IPS-NIHi11 (cell line): ENCODE measurements around the gene VDAC1.

Source experiments
- DNase-seq: peaks from one replicate; pipeline ENCODE4 v3.0.0; 2012; ENCODE audit warnings: mixed read lengths, low spot score

Gene VDAC1

DNA sequence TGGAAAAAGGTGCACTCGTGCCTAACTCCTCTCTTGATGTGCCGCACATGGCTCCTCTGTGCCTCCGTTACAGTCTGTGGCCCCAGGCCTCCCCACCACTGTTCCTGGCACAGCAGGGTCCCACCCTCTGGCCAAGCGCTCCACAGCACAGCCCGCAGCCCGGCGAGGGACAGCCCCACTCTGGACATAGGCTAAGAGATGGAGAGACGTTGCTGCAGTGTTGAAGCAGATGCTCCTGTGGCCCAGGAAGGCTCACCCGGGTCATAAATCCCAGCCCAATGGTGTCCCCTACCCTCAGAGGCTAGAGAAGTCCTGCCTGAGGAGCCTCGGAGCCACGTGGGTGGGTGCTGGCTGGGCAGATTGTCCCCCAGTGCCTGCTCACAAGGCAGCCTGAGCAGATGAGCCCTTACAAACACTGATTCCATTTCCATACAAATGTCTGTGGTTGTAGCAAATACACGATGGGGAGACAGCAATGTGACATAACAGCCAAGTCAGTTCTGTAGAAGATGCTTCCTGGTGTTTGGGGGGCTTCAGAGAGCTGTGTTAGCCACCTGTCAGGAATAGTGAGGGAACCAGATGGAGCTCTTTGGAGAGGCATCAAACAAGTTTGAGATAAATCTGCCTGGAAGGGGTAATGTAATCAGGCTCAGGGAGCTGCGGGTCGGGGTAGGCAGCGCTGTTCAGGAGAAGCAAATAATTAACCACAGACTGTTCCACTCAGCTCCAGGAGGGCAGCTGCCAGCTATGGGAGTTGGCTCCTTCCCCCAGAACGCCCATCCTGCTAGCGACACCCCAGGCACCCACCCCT, 78.1 kb downstream of the VDAC1 start:
- DNase-seq = no peak

DNA sequence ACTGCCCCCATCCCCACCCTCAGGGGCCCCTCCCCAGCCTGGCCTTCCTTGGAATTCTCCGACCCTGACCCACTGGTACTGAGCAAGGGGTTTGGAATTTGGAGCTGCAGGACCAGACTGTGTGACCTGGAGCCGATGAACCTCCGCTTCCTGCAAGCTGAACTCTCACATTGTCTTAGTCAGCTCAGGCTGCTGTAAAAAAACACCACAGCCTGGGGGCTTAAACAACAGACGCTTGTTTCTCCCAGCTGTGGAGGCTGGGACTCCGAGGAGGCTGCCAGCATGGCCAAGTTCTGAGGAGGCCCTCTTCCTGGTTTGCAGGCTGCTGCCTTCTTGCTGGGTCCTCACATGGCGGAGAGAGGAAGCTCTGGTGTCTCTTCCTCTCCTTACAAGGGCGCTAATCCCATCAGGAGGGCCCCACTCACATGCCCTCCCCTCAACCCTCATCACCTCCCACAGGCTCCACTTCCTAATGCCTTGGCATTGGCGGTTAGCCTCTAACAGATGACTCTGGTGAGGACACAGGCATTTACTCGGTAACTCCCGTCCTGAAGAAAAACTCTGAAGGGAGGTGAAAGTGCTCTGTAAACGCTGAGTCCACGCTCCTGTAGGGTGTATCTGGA, 78.8 kb downstream of the VDAC1 start:
- no peak for DNase-seq

DNA sequence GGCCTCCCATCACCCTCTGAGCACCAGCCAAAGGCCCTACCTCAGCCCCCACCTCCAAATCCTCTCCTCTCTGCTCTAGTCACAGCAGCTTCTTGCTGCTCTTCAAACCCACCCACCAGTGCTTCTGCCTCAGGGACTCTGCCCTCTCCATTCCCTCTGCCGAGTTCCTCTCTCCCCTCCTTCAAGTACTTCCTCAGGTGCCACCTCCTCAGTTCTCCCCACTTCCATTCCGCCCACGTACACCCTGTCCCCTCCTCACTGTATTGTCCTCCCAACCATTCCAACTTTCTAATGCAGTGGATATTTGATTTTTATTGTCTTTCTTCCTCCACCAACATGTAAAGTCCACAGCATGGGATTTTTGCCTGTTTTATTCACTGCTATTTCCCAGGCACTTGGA, 79.5 kb downstream of the VDAC1 start:
- DNase-seq = no peak

DNA sequence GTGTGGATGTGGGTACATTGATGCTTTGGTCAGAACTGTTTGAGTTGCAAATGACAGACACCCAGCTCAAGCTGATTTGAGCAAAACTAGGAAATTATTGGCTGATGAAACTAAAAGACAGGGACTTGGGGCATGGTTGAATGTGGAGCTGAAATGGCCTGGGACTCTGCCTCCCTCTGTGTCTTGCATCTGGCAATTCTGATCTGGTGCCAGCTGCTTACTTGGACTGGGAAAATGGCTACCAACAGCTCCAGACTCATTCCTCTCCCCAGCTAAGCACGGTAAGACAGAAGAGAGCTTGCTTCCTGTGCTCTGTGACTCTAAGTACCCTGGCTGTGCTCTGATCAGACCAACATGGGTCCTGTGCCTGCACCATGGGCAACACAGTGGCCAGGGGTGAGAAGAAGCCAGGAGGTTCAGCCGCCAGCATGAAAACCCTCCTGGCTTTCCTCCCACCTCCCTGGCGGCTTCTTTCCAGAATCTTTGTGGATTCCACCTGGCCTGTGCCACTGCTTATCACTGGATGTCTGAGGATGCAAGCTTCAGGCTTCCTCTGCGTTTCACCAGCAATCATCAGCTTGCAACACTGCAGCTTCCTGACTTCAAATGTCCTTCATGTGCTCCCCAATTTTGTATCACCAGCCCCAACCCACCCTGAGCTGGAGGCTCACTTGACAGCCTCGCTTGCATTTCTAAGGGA, 80.4 kb downstream of the VDAC1 start:
- DNase-seq = no peak

DNA sequence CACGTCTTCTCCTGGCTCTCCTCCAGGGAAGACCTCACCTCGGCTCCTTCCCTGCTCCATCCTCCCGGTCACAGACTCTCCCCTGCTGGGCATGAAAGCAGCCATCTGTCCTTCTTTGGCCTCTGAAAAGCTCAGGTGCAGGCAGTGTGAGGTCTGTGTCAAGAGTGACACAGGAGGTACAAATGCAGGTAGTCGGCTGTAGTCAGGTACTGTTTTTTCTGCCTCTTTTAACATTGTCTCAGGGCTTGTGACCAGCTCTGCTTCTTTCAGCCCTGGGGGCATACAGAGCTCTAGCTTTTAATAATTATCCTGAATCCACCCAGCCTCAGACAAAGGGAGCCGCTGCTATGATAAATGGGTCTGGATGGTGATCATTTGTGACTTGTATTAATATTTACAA, 82.8 kb downstream of the VDAC1 start:
- no peak for DNase-seq
